ENCODE data around the gene WDR5B. TPM values are rescaled to one million over a fixed set of nuclear protein-coding genes. Genes with fewer than 3 reads are reported as not detected.

WDR5B gene
- total and polyA plus RNA-seq, 2 of the 8 experiments (the other 6 are each of a cell fraction or from before 2014, with no cell fraction given) = 1.9 to 3.5 TPM

GRCh38 chr3:122406198-122406597, 9.7 kb downstream of the WDR5B start (continued):
- TF ChIP-seq CHD7 (IDR thresholded peaks at IDR 0.05; ENCODE audit: insufficient replicate concordance, low read length) = no peak
- no peak for TF ChIP-seq GABPA (IDR thresholded peaks at IDR 0.05; ENCODE audit: borderline replicate concordance, insufficient read depth, low read length)
- no peak for TF ChIP-seq CREB1 (IDR thresholded peaks at IDR 0.05)
- no peak for TF ChIP-seq BRCA1 (IDR thresholded peaks at IDR 0.05; ENCODE audit: low read depth, low read length)
- TF ChIP-seq SP1 (IDR thresholded peaks at IDR 0.05; ENCODE audit: low read depth, low read length) = no peak
- no peak for TF ChIP-seq BCL11A (IDR thresholded peaks at IDR 0.05; ENCODE audit: low read depth in 2 of 2, low read length in 2 of 2)
- no peak for TF ChIP-seq ASH2L (IDR thresholded peaks at IDR 0.05; ENCODE audit: low read length)
- no peak for TF ChIP-seq RAD21 (IDR thresholded peaks at IDR 0.05 in 1 of 2, conservative IDR thresholded peaks at IDR 0.05 in 1 of 2; ENCODE audit: low read depth in 2 of 2, low read length in 2 of 2)
- no peak for TF ChIP-seq SIRT6 (IDR thresholded peaks at IDR 0.05; ENCODE audit: low read length)
- no peak for TF ChIP-seq RNF2 (IDR thresholded peaks at IDR 0.05; ENCODE audit: borderline replicate concordance, low read depth, low read length, missing control alignments, poor library complexity, severe bottlenecking)
- no peak for TF ChIP-seq SIX5 (IDR thresholded peaks at IDR 0.05; ENCODE audit: low read depth, low read length)
